Mesendoderm (in vitro differentiated cells): Measurements from ENCODE around the gene NTRK2.

Experiments used
- DNase-seq: peaks from one replicate; pipeline ENCODE4 v3.0.0; 2013
- H2AK5ac ChIP-seq: 2 replicates; pipeline ENCODE4 v1.6.1; 2013; ENCODE audit warnings: low read length, inconsistent platforms
- H2BK120ac ChIP-seq: 2 replicates; pipeline ENCODE4 v1.6.1; 2013; ENCODE audit warnings: low read depth, mild to moderate bottlenecking, low read length, moderate library complexity, mixed read lengths
- H2BK15ac ChIP-seq: replicated peaks from 2 replicates; pipeline ENCODE4 v1.6.1; 2013; ENCODE audit warnings: low read depth, mild to moderate bottlenecking, moderate library complexity
- H2BK5ac ChIP-seq: 2 replicates; pipeline ENCODE4 v1.6.1; 2013; ENCODE audit warnings: low read length, inconsistent platforms
- H3K18ac ChIP-seq: 2 replicates; pipeline ENCODE4 v1.6.1; 2013; ENCODE audit warnings: mild to moderate bottlenecking, low read length, mixed read lengths
- H3K23ac ChIP-seq: one replicate; pipeline ENCODE4 v1.6.1; 2013; ENCODE audit warnings: low read length
- H3K27ac ChIP-seq: 2 replicates; pipeline ENCODE4 v1.5.1; 2013; ENCODE audit warnings: low read depth, mild to moderate bottlenecking, inconsistent platforms, low read length, moderate library complexity
- H3K27me3 ChIP-seq: 2 replicates; pipeline ENCODE4 v1.6.1; 2013; ENCODE audit warnings: low read length, control low read depth, mild to moderate bottlenecking, inconsistent platforms; ENCODE audit not compliant: insufficient read depth, poor library complexity
- H3K36me3 ChIP-seq: 2 replicates; pipeline ENCODE4 v1.6.1; 2013; ENCODE audit warnings: low read length, inconsistent platforms; ENCODE audit not compliant: control insufficient read depth, insufficient read depth
- H3K4ac ChIP-seq: one replicate; pipeline ENCODE4 v1.6.1; 2013; ENCODE audit warnings: low read depth, mild to moderate bottlenecking, low read length, moderate library complexity
- H3K4me1 ChIP-seq: 2 replicates; pipeline ENCODE4 v1.6.1; 2013; ENCODE audit warnings: low read depth, low read length, inconsistent platforms; ENCODE audit not compliant: control insufficient read depth
- H3K4me2 ChIP-seq: 2 replicates; pipeline ENCODE4 v1.6.1; 2013; ENCODE audit warnings: low read length
- H3K4me3 ChIP-seq: 2 replicates; pipeline ENCODE4 v1.5.1; 2013; ENCODE audit warnings: mild to moderate bottlenecking, low read length
- H3K56ac ChIP-seq: one replicate; pipeline ENCODE4 v1.6.1; 2013; ENCODE audit warnings: low read length
- H3K79me1 ChIP-seq: 2 replicates; pipeline ENCODE4 v1.6.1; 2013; ENCODE audit warnings: low read length, inconsistent platforms
- H3K79me2 ChIP-seq: 2 replicates; pipeline ENCODE4 v1.6.1; 2013; ENCODE audit warnings: mild to moderate bottlenecking, low read length; ENCODE audit not compliant: control insufficient read depth, insufficient read depth
- H3K9ac ChIP-seq: 2 replicates; pipeline ENCODE4 v1.6.1; 2013; ENCODE audit warnings: low read length, inconsistent platforms
- H4K5ac ChIP-seq: one replicate; pipeline ENCODE4 v1.6.1; 2013; ENCODE audit warnings: low read length
- H4K8ac ChIP-seq: one replicate; pipeline ENCODE4 v1.6.1; 2013; ENCODE audit warnings: low read depth, mild to moderate bottlenecking, control low read depth, low read length, moderate library complexity
- WGBS: extraction: QIAGEN DNeasy Blood & Tissue Kit; methylation state at CpG from one replicate; pipeline ENCODE4 v1.1.7; 2013; ENCODE audit warnings: low lambda C conversion rate, missing lambda C conversion rate; ENCODE audit not compliant: insufficient coverage; ENCODE audit errors: extremely low coverage; 5-methylcytosine and 5-hydroxymethylcytosine counted together

NTRK2 gene

DNA sequence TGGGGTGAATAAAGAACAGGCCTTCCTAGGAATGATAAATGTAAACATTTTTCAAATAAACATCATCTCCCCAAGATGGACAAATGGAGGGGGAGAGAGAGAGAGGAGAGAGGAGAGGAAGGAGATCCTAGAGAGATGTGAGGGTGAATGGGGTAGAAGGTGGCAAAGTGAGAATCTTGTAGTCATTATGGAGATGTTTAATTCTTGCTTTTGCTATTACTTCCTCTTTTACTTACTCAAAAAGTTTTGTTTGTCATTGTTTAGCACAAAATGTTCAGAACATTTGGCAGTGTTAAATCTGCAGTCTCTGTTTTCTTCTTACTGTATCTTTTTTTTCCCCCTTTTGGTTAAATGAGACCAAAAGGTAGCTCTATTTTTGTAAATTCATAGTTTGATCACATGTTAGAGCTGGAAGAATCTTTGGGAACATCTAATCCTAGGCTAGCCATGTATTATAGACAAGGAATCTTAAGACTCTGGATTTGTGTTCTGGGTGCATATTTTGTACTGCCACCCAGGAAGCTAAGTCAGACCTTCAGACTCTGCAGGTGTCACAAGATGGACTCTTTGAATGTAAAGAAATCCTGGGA lies 266.1 kb downstream of the NTRK2 start:
- H3K56ac ChIP-seq = no peak overlapping the region
- H3K4me1 ChIP-seq = peaks cover 2% of the 10 kb centered on the region
- no peak overlapping the region for H2BK5ac ChIP-seq
- H2AK5ac ChIP-seq = no peak overlapping the region
- H3K4me2 ChIP-seq = no peak overlapping the region
- no peak overlapping the region for H4K8ac ChIP-seq
- H2BK15ac ChIP-seq = no peak overlapping the region
- no peak for DNase-seq
- no peak overlapping the region for H3K4me3 ChIP-seq
- H3K36me3 ChIP-seq = no peaks in the 10 kb centered on the region
- H2BK120ac ChIP-seq = no peak overlapping the region
- H3K27me3 ChIP-seq = no peaks in the 10 kb centered on the region
- H3K79me2 ChIP-seq = no peaks in the 10 kb centered on the region
- H3K4ac ChIP-seq = no peak overlapping the region
- H3K27ac ChIP-seq = no peak overlapping the region
- H3K79me1 ChIP-seq = no peaks in the 10 kb centered on the region
- H3K18ac ChIP-seq = no peak overlapping the region
- no peak overlapping the region for H3K23ac ChIP-seq
- H3K9ac ChIP-seq = no peak overlapping the region
- no peak overlapping the region for H4K5ac ChIP-seq

DNA sequence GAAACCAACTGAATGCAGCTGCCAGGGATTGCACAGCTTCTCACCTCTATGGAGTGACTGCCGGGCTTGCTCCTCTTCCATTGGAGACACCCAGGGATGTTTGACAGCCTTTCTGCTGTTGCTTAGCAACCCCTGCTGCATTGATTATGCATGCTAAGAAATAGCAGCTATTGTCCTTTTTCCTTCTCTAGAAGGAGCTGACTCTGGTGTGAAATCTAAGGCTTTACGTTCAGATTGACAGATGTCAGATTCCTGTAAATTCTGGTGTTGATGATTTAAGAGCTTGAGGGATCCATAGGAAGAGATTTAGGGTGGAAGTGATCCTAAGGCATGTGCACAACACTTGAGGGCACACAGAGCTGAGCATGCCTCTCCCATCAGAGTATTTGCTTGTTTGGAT lies 267.7 kb downstream of the NTRK2 start:
- DNase-seq = peak; percentile 90
- H3K4me3 ChIP-seq = no peak overlapping the region
- WGBS = no CpG with 5 or more reads among the region's 2 CpGs

GRCh38 chr9:84937581-84937980 lies 268.1 kb downstream of the NTRK2 start:
- Histone ChIP-seq H3K79me2 (no peaks in the 10 kb centered on the region), H3K4me2 (no peak overlapping the region), H3K23ac (no peak overlapping the region), H3K4ac (no peak overlapping the region), H4K8ac (no peak overlapping the region), H2BK15ac (no peak overlapping the region), H3K27me3 (no peaks in the 10 kb centered on the region), H3K36me3 (no peaks in the 10 kb centered on the region), H2AK5ac (no peak overlapping the region), H3K9ac (no peak overlapping the region), H3K56ac (no peak overlapping the region), H3K4me1 (peaks cover 2% of the 10 kb centered on the region), H3K27ac (no peak overlapping the region), H2BK5ac (no peak overlapping the region), H3K18ac (no peak overlapping the region), H4K5ac (no peak overlapping the region), H2BK120ac (no peak overlapping the region), H3K4me3 (no peak overlapping the region), H3K79me1 (no peaks in the 10 kb centered on the region)
- no CpG with 5 or more reads among the region's 3 CpGs for WGBS
- no peak for DNase-seq

More for the DNA sequence above, 267.7 kb downstream of the NTRK2 start:
- Histone ChIP-seq H3K18ac (no peak overlapping the region), H2BK120ac (no peak overlapping the region), H3K36me3 (no peaks in the 10 kb centered on the region), H3K4ac (no peak overlapping the region), H4K5ac (no peak overlapping the region), H3K23ac (no peak overlapping the region), H3K9ac (no peak overlapping the region), H3K4me2 (no peak overlapping the region), H4K8ac (no peak overlapping the region), H2BK15ac (no peak overlapping the region), H3K27me3 (no peaks in the 10 kb centered on the region), H3K79me2 (no peaks in the 10 kb centered on the region), H3K27ac (no peak overlapping the region), H2BK5ac (no peak overlapping the region), H3K4me1 (peaks cover 2% of the 10 kb centered on the region), H3K56ac (no peak overlapping the region), H2AK5ac (no peak overlapping the region), H3K79me1 (no peaks in the 10 kb centered on the region)

GRCh38 chr9:84939774-84940173 lies 270.2 kb downstream of the NTRK2 start:
- Histone ChIP-seq H3K79me2 (no peaks in the 10 kb centered on the region), H3K4me2 (no peak overlapping the region), H3K23ac (no peak overlapping the region), H3K36me3 (no peaks in the 10 kb centered on the region), H3K4me1 (peaks cover 2% of the 10 kb centered on the region), H3K79me1 (no peaks in the 10 kb centered on the region), H3K4me3 (no peak overlapping the region), H3K27ac (no peak overlapping the region), H4K5ac (no peak overlapping the region), H2BK5ac (no peak overlapping the region), H3K4ac (no peak overlapping the region), H2BK120ac (no peak overlapping the region), H2BK15ac (no peak overlapping the region), H3K18ac (no peak overlapping the region), H4K8ac (no peak overlapping the region), H3K56ac (no peak overlapping the region), H3K9ac (no peak overlapping the region), H2AK5ac (no peak overlapping the region), H3K27me3 (no peaks in the 10 kb centered on the region)
- WGBS = no CpG with 5 or more reads among the region's 3 CpGs
- peak; percentile 37 for DNase-seq

DNA sequence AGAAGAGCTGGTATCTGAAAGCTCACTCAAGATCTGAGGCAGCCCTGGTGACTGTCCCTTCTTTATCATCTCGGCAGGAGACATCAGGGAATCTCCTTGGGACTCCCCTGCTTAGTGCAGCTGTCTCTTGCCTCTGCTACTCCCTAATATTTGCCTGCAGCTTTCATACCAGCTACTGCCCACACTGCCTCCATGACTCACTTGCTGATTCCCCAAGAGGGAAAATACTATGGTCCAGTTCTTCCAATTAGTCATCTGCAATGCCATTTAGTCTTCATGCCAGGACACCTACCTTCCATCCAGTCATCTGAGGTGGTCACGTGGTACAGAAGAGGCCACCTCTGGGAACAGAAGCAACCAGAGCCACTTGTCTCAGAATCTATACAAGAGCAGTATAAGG lies 270.8 kb downstream of the NTRK2 start:
- Histone ChIP-seq H3K9ac (no peak overlapping the region), H3K4me3 (no peak overlapping the region), H2BK15ac (no peak overlapping the region), H2BK5ac (no peak overlapping the region), H3K27ac (no peak overlapping the region), H3K27me3 (no peaks in the 10 kb centered on the region), H2BK120ac (no peak overlapping the region), H3K18ac (no peak overlapping the region), H3K4me2 (no peak overlapping the region), H3K23ac (no peak overlapping the region), H2AK5ac (no peak overlapping the region), H3K4me1 (peaks cover 2% of the 10 kb centered on the region), H4K5ac (no peak overlapping the region), H3K36me3 (no peaks in the 10 kb centered on the region), H3K79me2 (no peaks in the 10 kb centered on the region), H3K4ac (no peak overlapping the region), H4K8ac (no peak overlapping the region), H3K79me1 (no peaks in the 10 kb centered on the region), H3K56ac (no peak overlapping the region)
- WGBS = no CpG with 5 or more reads among the region's 2 CpGs
- no peak for DNase-seq

DNA sequence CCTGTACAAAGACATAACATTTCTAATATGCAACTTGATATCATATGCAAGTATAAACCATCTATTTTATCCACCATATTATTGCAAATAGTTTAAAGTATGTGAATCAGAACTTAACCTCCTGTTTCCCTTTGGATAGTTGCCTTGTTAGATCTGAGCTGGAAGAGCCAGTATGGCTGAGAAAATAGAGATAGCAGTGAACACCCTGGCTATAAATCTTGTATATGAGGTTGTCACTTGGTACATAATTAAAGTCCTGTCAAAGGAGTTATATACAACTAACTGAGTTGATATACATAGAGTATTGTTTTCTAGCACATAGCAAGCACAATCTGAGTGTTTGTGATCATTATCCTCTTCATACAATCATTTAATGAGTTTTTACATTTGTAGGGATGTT lies 272.3 kb downstream of the NTRK2 start:
- H3K36me3 ChIP-seq = no peaks in the 10 kb centered on the region
- no peak overlapping the region for H3K18ac ChIP-seq
- no peak overlapping the region for H3K9ac ChIP-seq
- H2BK15ac ChIP-seq = no peak overlapping the region
- no peak for DNase-seq
- H4K5ac ChIP-seq = no peak overlapping the region
- no peak overlapping the region for H4K8ac ChIP-seq
- no peak overlapping the region for H2BK5ac ChIP-seq
- H3K27ac ChIP-seq = no peak overlapping the region
- peaks cover 2% of the 10 kb centered on the region for H3K4me1 ChIP-seq
- H3K4ac ChIP-seq = no peak overlapping the region
- H3K4me2 ChIP-seq = no peak overlapping the region
- no peak overlapping the region for H2BK120ac ChIP-seq
- H3K79me2 ChIP-seq = no peaks in the 10 kb centered on the region
- H3K23ac ChIP-seq = no peak overlapping the region
- H3K56ac ChIP-seq = no peak overlapping the region
- H3K4me3 ChIP-seq = no peak overlapping the region
- H3K79me1 ChIP-seq = no peaks in the 10 kb centered on the region
- no peak overlapping the region for H2AK5ac ChIP-seq
- H3K27me3 ChIP-seq = no peaks in the 10 kb centered on the region
